Measurements from ENCODE around the gene MXD1. TPM values are rescaled to one million over a fixed set of nuclear protein-coding genes. Genes with fewer than 3 reads are reported as not detected.

Gene MXD1
- total and polyA plus RNA-seq, 8 donors: 1.5 to 8.6 (median 5.0) TPM

DNA sequence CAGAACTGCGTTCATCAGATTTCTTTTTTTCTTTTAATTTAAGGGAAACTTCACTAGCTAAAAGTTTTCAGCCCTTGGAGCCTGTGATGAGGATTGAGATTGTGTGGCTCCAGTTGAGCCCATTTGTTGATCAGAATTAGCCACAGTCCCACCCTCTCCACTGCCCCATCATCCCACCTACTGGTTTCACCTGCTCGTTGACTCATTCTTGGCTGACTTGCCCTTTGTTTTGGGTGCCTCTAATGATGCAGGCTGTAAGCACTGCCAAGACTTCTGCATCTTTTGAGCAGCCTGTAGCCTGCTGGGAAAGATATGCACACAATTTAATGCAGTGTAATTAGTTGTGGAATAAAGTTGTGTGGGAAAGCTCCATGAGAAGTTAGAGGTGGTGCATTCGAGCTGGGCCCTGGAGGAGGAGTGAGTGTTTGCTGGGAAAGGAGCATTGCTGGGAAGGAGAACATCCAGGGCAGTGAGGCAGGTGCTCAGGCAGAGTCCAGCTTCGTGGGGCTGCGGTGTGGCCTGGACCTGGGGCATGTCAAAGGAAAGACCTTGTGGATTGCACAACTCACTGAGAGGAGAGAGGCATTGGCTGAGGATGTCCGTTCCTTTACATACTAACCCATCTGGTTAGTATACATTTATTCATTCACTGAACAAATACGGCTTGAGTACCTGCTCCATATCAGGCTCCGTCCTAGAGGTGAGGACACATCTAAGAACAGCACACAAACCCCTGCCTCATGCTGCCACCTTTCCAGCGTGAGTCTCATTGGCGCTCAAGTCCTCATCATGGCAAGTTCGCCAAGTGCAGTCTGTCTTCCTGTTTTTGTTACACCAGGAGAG lies 28.3 kb downstream of the MXD1 start:
- WGBS, 2 donors: 86 to 92% methylated on average over 11 of the region's 11 CpGs
- no peak for ATAC-seq

DNA sequence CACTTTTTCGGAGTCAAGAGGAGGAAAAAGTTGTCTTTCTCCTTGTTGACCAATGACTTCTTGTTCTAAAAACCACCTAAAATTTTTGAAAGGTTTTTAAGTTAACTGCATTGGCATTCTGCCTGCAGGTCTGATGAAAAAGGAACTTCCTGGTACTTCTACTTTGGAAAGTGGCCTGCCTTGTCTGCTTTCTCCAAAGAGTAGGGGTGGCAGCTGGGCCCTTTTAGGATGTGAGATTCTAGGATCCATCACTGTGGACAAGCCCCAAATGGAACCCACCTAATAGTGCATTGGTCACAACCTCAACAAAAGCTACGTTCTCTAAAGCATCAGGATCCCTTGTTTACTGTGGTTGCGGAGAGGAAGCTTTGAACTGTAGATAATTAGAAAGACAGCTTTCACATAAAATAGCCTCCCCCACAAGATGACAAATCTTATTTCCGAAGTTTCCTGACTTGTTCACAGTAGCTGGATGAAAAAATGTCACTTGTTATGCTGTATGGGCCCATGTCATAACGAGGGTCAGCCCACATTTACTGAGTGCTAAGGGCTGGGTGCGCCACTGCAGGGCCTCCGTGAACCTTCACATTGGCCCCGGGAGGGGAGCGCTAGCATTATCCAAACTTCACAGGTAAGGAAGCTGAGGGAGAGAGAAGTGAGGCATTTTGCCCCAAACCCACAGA lies 29.1 kb downstream of the MXD1 start:
- no peak overlapping the region for H3K27ac ChIP-seq
- no peaks in the 10 kb centered on the region for H3K27me3 ChIP-seq
- no peak overlapping the region for H3K4me3 ChIP-seq
- H3K9me3 ChIP-seq: no peaks in the 10 kb centered on the region
- 82 to 93% methylated on average over 9 of the region's 9 CpGs for WGBS, 2 donors
- FAIRE-seq (no peak), ATAC-seq (no peak), DNase-seq (no peak)
- TF ChIP-seq, protein P1, sequence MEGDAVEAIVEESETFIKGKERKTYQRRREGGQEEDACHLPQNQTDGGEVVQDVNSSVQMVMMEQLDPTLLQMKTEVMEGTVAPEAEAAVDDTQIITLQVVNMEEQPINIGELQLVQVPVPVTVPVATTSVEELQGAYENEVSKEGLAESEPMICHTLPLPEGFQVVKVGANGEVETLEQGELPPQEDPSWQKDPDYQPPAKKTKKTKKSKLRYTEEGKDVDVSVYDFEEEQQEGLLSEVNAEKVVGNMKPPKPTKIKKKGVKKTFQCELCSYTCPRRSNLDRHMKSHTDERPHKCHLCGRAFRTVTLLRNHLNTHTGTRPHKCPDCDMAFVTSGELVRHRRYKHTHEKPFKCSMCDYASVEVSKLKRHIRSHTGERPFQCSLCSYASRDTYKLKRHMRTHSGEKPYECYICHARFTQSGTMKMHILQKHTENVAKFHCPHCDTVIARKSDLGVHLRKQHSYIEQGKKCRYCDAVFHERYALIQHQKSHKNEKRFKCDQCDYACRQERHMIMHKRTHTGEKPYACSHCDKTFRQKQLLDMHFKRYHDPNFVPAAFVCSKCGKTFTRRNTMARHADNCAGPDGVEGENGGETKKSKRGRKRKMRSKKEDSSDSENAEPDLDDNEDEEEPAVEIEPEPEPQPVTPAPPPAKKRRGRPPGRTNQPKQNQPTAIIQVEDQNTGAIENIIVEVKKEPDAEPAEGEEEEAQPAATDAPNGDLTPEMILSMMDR (IDR thresholded peaks at IDR 0.05): no peak
- H3K36me3 ChIP-seq: peaks cover 0 to 7% (median 0%) of the 10 kb centered on the region in 3 donors
- intact Hi-C loops (cut with DNase I): no loop called here
- H3K4me1 ChIP-seq: no peaks in the 10 kb centered on the region

More for the DNA sequence above, 28.3 kb downstream of the MXD1 start:
- peaks cover 0 to 14% (median 7%) of the 10 kb centered on the region in 3 donors for H3K36me3 ChIP-seq
- FAIRE-seq (no peak), DNase-seq (no peak)
- intact Hi-C loops (cut with DNase I): no loop called here
- H3K9me3 ChIP-seq: no peaks in the 10 kb centered on the region
- no peak overlapping the region for H3K27ac ChIP-seq
- TF ChIP-seq, protein P1 (IDR thresholded peaks at IDR 0.05): no peak
- no peak overlapping the region for H3K4me3 ChIP-seq
- H3K27me3 ChIP-seq: no peaks in the 10 kb centered on the region
- H3K4me1 ChIP-seq: no peaks in the 10 kb centered on the region

DNA sequence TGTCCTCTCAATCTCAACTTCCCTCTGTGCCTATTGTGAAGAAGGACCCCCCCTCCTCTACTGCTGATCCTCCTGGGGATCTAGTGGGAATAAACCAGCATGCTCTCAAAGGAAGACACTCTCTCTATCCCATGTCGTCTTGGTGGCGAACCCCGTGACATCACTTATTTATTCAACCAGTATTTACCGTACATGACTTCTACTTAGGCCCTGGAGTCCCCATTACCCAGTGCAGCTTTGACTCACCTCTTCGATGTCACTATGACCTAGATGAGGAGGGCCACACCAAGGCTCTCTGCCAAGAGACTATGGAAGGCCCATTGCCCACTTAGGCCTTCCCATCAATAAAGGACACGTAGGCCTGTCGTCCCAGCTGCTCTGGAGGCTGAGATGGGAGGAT lies 29.8 kb downstream of the MXD1 start:
- no peak overlapping the region for H3K27ac ChIP-seq
- H3K4me3 ChIP-seq: no peak overlapping the region
- FAIRE-seq (no peak), DNase-seq (no peak), ATAC-seq (no peak)
- no peaks in the 10 kb centered on the region for H3K27me3 ChIP-seq
- no peaks in the 10 kb centered on the region for H3K9me3 ChIP-seq
- TF ChIP-seq, protein P1 (IDR thresholded peaks at IDR 0.05): no peak
- no peaks in the 10 kb centered on the region for H3K4me1 ChIP-seq
- intact Hi-C loops (cut with DNase I): no loop called here
- whole genome bisulfite sequencing, 2 donors: 89 to 91% methylated on average over 7 of the region's 7 CpGs
- no peaks in the 10 kb centered on the region for H3K36me3 ChIP-seq

DNA sequence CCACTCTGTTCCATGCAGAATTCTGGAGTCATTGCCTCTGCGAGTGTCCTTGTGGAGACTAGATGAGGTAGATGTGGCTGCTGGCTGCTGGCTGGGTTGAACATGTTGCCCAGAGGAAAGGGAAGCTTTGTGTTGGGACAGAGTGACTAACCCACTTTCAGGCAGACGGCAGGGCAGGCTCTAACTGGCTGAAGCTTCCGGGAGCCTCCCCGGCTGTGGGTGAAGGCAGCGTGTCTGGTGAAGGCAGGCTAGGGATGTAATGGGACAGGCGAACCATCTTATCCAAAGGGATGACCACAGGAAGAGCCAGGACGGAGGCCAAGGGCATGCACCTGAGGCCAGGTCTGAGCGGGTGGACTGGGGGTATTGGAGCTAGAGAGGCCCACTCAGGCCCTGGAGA lies 30.5 kb downstream of the MXD1 start:
- WGBS, 2 donors: 85 to 87% methylated on average over 8 of the region's 8 CpGs
- intact Hi-C loops (cut with DNase I): no loop called here
- FAIRE-seq (no peak), DNase-seq (no peak), ATAC-seq (peak in 3 of 4 donors; percentile 43 to 68 (median 47))
- no peaks in the 10 kb centered on the region for H3K27me3 ChIP-seq
- no peak overlapping the region for H3K4me3 ChIP-seq
- no peaks in the 10 kb centered on the region for H3K36me3 ChIP-seq
- TF ChIP-seq, protein P1 (IDR thresholded peaks at IDR 0.05): no peak
- no peaks in the 10 kb centered on the region for H3K9me3 ChIP-seq
- H3K27ac ChIP-seq: no peak overlapping the region
- H3K4me1 ChIP-seq: no peaks in the 10 kb centered on the region

DNA sequence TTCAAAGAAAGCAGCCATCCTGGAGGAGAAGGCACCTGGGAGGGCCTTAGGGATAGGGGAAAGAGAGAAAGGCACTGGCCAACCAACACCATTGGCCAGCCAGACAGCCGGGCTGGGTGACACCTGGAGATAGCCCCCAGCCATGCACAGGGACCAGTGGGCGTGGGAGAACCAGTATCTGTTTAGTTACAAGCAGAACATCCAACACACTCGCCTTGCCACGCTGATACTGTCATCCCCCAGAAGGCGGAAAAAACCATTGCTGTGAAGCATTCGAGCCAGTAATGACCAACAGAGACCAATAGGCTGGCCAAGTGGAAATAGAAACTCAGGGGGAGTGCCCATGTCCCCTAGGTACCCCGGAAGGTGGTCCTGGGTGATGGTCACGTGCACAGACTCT lies 31.0 kb downstream of the MXD1 start:
- no peak for ATAC-seq
- H3K27me3 ChIP-seq: no peaks in the 10 kb centered on the region
- no peak overlapping the region for H3K27ac ChIP-seq
- no peak for DNase-seq
- H3K4me3 ChIP-seq: no peak overlapping the region
- TF ChIP-seq, protein P1 (IDR thresholded peaks at IDR 0.05): no peak
- 79 to 88% methylated on average over 8 of the region's 8 CpGs for WGBS, 2 donors
- no peaks in the 10 kb centered on the region for H3K9me3 ChIP-seq
- FAIRE-seq: no peak
- H3K36me3 ChIP-seq: no peaks in the 10 kb centered on the region
- H3K4me1 ChIP-seq: no peaks in the 10 kb centered on the region
- intact Hi-C loops (cut with DNase I): no loop called here
